Measurements from ENCODE around the gene ZNF385A.

Gene ZNF385A

GRCh38 chr12:54429014-54429471, 44.5 kb upstream of the ZNF385A start:
- ChIA-PET POLR2A (no interaction called here), CTCF (interaction anchor here (0.6 to 33.6 kb wide), 7 partner anchors 10 to 210 kb away, joined by 4 to 924 read pairs (median 5); partner anchors contain the start of gene ITGA5)
- Histone ChIP-seq H3K4me1 (ENCODE audit: control insufficient read depth, insufficient read depth, low read length) (peaks cover 14% of the 10 kb centered on the region), H3K9me3 (ENCODE audit: control insufficient read depth, insufficient read depth, low read depth, low read length) (no peaks in the 10 kb centered on the region), H3K36me3 (ENCODE audit: control insufficient read depth in 2 of 2, insufficient read depth in 1 of 2, low read length in 2 of 2) (no peaks in the 10 kb centered on the region), H3K4me3 (ENCODE audit: low read depth, low read length) (no peak overlapping the region), H3K27ac (ENCODE audit: extremely low read depth, low read depth, low read length) (no peak overlapping the region)
- TF ChIP-seq ZNF785 (tag by site-specific recombination; IDR thresholded peaks at IDR 0.05), result no peak
- no peak for TF ChIP-seq ZNF571 (tag by site-specific recombination; IDR thresholded peaks at IDR 0.05)
- TF ChIP-seq, protein P1, sequence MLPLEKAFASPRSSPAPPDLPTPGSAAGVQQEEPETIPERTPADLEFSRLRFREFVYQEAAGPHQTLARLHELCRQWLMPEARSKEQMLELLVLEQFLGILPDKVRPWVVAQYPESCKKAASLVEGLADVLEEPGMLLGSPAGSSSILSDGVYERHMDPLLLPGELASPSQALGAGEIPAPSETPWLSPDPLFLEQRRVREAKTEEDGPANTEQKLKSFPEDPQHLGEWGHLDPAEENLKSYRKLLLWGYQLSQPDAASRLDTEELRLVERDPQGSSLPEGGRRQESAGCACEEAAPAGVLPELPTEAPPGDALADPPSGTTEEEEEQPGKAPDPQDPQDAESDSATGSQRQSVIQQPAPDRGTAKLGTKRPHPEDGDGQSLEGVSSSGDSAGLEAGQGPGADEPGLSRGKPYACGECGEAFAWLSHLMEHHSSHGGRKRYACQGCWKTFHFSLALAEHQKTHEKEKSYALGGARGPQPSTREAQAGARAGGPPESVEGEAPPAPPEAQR (tag by site-specific recombination; IDR thresholded peaks at IDR 0.05), result no peak
- TF ChIP-seq, protein P2, sequence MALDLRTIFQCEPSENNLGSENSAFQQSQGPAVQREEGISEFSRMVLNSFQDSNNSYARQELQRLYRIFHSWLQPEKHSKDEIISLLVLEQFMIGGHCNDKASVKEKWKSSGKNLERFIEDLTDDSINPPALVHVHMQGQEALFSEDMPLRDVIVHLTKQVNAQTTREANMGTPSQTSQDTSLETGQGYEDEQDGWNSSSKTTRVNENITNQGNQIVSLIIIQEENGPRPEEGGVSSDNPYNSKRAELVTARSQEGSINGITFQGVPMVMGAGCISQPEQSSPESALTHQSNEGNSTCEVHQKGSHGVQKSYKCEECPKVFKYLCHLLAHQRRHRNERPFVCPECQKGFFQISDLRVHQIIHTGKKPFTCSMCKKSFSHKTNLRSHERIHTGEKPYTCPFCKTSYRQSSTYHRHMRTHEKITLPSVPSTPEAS (tag by site-specific recombination; IDR thresholded peaks at IDR 0.05), result no peak
- TF ChIP-seq GLI4 (tag by site-specific recombination; IDR thresholded peaks at IDR 0.05), result no peak
- no peak for TF ChIP-seq KLF9 (tag by site-specific recombination; IDR thresholded peaks at IDR 0.05; ENCODE audit: low read depth)
- no peak for TF ChIP-seq ZNF292 (tag by site-specific recombination; IDR thresholded peaks at IDR 0.05; ENCODE audit: borderline replicate concordance, low read depth)
- TF ChIP-seq SALL2 (tag by site-specific recombination; IDR thresholded peaks at IDR 0.05; ENCODE audit: borderline replicate concordance), result no peak
- TF ChIP-seq, protein P3, sequence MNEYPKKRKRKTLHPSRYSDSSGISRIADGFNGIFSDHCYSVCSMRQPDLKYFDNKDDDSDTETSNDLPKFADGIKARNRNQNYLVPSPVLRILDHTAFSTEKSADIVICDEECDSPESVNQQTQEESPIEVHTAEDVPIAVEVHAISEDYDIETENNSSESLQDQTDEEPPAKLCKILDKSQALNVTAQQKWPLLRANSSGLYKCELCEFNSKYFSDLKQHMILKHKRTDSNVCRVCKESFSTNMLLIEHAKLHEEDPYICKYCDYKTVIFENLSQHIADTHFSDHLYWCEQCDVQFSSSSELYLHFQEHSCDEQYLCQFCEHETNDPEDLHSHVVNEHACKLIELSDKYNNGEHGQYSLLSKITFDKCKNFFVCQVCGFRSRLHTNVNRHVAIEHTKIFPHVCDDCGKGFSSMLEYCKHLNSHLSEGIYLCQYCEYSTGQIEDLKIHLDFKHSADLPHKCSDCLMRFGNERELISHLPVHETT (tag by site-specific recombination; IDR thresholded peaks at IDR 0.05), result no peak
- no peak for TF ChIP-seq ZNF132 (tag by site-specific recombination; IDR thresholded peaks at IDR 0.05; ENCODE audit: borderline replicate concordance)
- TF ChIP-seq ZNF184 (tag by site-specific recombination; IDR thresholded peaks at IDR 0.05), result no peak

- TF ChIP-seq ZNF280D (tag by site-specific recombination; IDR thresholded peaks at IDR 0.05) (no peak), ZNF341 (tag by site-specific recombination; IDR thresholded peaks at IDR 0.05; ENCODE audit: low read depth) (no peak), ZNF692 (tag by site-specific recombination; IDR thresholded peaks at IDR 0.05) (no peak), ZNF707 (tag by site-specific recombination; IDR thresholded peaks at IDR 0.05) (no peak), ZNF658 (tag by site-specific recombination; IDR thresholded peaks at IDR 0.05) (no peak), OVOL3 (tag by site-specific recombination; IDR thresholded peaks at IDR 0.05) (no peak), ZNF585B (tag by site-specific recombination; IDR thresholded peaks at IDR 0.05) (no peak), OSR2 (tag by site-specific recombination; IDR thresholded peaks at IDR 0.05) (no peak), ZNF677 (tag by site-specific recombination; IDR thresholded peaks at IDR 0.05) (no peak), KLF16 (tag by site-specific recombination; IDR thresholded peaks at IDR 0.05) (no peak), ZNF843 (tag by site-specific recombination; IDR thresholded peaks at IDR 0.05) (no peak)
- H3K27ac ChIP-seq (ENCODE audit: extremely low read depth, low read depth, low read length), result no peak overlapping the region
- no peaks in the 10 kb centered on the region for H3K36me3 ChIP-seq (ENCODE audit: control insufficient read depth in 2 of 2, insufficient read depth in 1 of 2, low read length in 2 of 2)
- no peaks in the 10 kb centered on the region for H3K9me3 ChIP-seq (ENCODE audit: control insufficient read depth, insufficient read depth, low read depth, low read length)
- H3K4me1 ChIP-seq (ENCODE audit: control insufficient read depth, insufficient read depth, low read length), result peaks cover 14% of the 10 kb centered on the region
- POLR2A ChIA-PET, result no interaction called here
- no peak overlapping the region for H3K4me3 ChIP-seq (ENCODE audit: low read depth, low read length)
- CTCF ChIA-PET, result interaction anchor here (0.6 to 33.6 kb wide), 10 partner anchors 9 to 520 kb away, joined by 3 to 924 read pairs (median 4); partner anchors contain the start of gene ITGA5
Observed at GRCh38 chr12:54428050-54429013, 43.8 kb upstream of the ZNF385A start.
